Skin of body (tissue), 2 donors: ENCODE data around the gene TEX26. TPM values are rescaled to one million over a fixed set of nuclear protein-coding genes. Genes with fewer than 3 reads are reported as not detected.

Experiments used
- DNase-seq: peaks from one replicate; lab custom pipeline; 2025; lab: John Stamatoyannopoulos, UW
- total RNA-seq: library from RNA; depleted of rRNA; stranded (reverse); fragments of >200 nt; gene quantifications from one replicate; pipeline ENCODE4 v1.2.3, GENCODE V29; 2014

Gene TEX26
- total RNA-seq, 1 donor from 2014 or later = not detected

- no peak for DNase-seq
These were observed 79.6 kb downstream of the TEX26 start for GRCh38 chr13:31011901-31012654.

- no peak for DNase-seq
These were observed 80.2 kb downstream of the TEX26 start for GRCh38 chr13:31012655-31013024.

GRCh38 chr13:31014456-31014855 is 82.0 kb downstream of the TEX26 start:
- no peak for DNase-seq

GRCh38 chr13:31015199-31015598 is 82.7 kb downstream of the TEX26 start:
- no peak for DNase-seq

- DNase-seq = no peak
These were observed 84.2 kb downstream of the TEX26 start for GRCh38 chr13:31016342-31017325.

GRCh38 chr13:31018511-31018910 is 86.1 kb downstream of the TEX26 start:
- DNase-seq = no peak

GRCh38 chr13:31020996-31021395 is 88.5 kb downstream of the TEX26 start:
- no peak for DNase-seq

GRCh38 chr13:31022288-31022895 is 89.9 kb downstream of the TEX26 start:
- DNase-seq = no peak

- no peak for DNase-seq
These were observed 90.6 kb downstream of the TEX26 start for GRCh38 chr13:31022928-31023530.

Other genes starting within 250 kb of the TEX26 start
- gene ALOX5AP, start 197.1 kb upstream of the TEX26 start, total RNA-seq = 13.3 TPM
- gene MEDAG, start 26.4 kb upstream of the TEX26 start, total RNA-seq = 3.6 TPM
- gene HSPH1, start 229.2 kb downstream of the TEX26 start, total RNA-seq = 64.7 TPM